NCI-H226 (cell line): ENCODE data around the gene TSNAXIP1.
"Not testable (repeated sequence)": the region's sequence is repeated elsewhere in the genome, so short reads cannot be mapped to it uniquely, and the experiment has no call there.

Experiments used
- DNase-seq: peaks from one replicate; pipeline ENCODE4 v3.0.0-alpha.2; 2015

TSNAXIP1 gene

GRCh38 chr16:67786491-67786890, 20.2 kb upstream of the TSNAXIP1 start:
- DNase-seq: no peak

- DNase-seq: no peak
Measured at GRCh38 chr16:67790071-67790470, 16.6 kb upstream of the TSNAXIP1 start.

GRCh38 chr16:67796099-67796718, 10.5 kb upstream of the TSNAXIP1 start:
- DNase-seq: no peak

GRCh38 chr16:67800338-67800926, 6.3 kb upstream of the TSNAXIP1 start:
- no peak for DNase-seq

GRCh38 chr16:67801241-67801640, 5.4 kb upstream of the TSNAXIP1 start:
- no peak for DNase-seq

- no peak for DNase-seq
Measured at GRCh38 chr16:67801883-67802282, 4.8 kb upstream of the TSNAXIP1 start.

GRCh38 chr16:67803894-67804293, 2.8 kb upstream of the TSNAXIP1 start:
- no peak for DNase-seq

- no peak for DNase-seq
Measured at GRCh38 chr16:67804853-67805542, 1.7 kb upstream of the TSNAXIP1 start.

GRCh38 chr16:67805718-67806427, 816 bp upstream of the TSNAXIP1 start:
- no peak for DNase-seq

- DNase-seq: no peak
Measured at GRCh38 chr16:67807148-67807682, 526 bp downstream of the TSNAXIP1 start.

GRCh38 chr16:67811899-67812298, 5.2 kb downstream of the TSNAXIP1 start:
- DNase-seq: no peak

GRCh38 chr16:67814567-67814966, 7.9 kb downstream of the TSNAXIP1 start:
- no peak for DNase-seq

- DNase-seq: no peak
Measured at GRCh38 chr16:67820608-67821259, 14.0 kb downstream of the TSNAXIP1 start.

GRCh38 chr16:67822511-67822910, 15.8 kb downstream of the TSNAXIP1 start:
- DNase-seq: no peak

GRCh38 chr16:67825119-67825518, 18.4 kb downstream of the TSNAXIP1 start:
- no peak for DNase-seq

GRCh38 chr16:67825906-67826305, 19.2 kb downstream of the TSNAXIP1 start:
- DNase-seq: no peak

- DNase-seq: no peak
Measured at GRCh38 chr16:67828651-67829050, 22.0 kb downstream of the TSNAXIP1 start.

GRCh38 chr16:67833030-67833414, 26.3 kb downstream of the TSNAXIP1 start:
- DNase-seq: peak; percentile 59

GRCh38 chr16:67833415-67834241, 26.9 kb downstream of the TSNAXIP1 start:
- DNase-seq: peak; percentile 77

GRCh38 chr16:67834242-67834614, 27.5 kb downstream of the TSNAXIP1 start:
- DNase-seq: no peak

- not testable (repeated sequence) for DNase-seq
Measured at GRCh38 chr16:67837190-67837589, 30.5 kb downstream of the TSNAXIP1 start.

- no peak for DNase-seq
Measured at GRCh38 chr16:67837811-67838210, 31.1 kb downstream of the TSNAXIP1 start.
